Stimulated activated CD8-positive, alpha-beta memory T cell treated with anti-CD3 and anti-CD28 coated beads, Interleukin-4, amount 100 ng/mL, for 24 hours (primary cell): ENCODE data around the gene STN1.

Experiments
- DNase-seq: peaks from one replicate; pipeline ENCODE4 v3.0.0-alpha.2; 2020; ENCODE audit warnings: low read depth

The STN1 gene

GRCh38 chr10:103894441-103894864 is 23.5 kb downstream of the STN1 start:
- no peak for DNase-seq

- DNase-seq = no peak
These were observed 24.2 kb downstream of the STN1 start for GRCh38 chr10:103893817-103894216.

GRCh38 chr10:103892181-103892580 is 25.8 kb downstream of the STN1 start:
- DNase-seq = no peak

- DNase-seq = no peak
These were observed 27.3 kb downstream of the STN1 start for GRCh38 chr10:103890688-103891087.

- no peak for DNase-seq
These were observed 27.8 kb downstream of the STN1 start for GRCh38 chr10:103890194-103890658.

- DNase-seq = no peak
These were observed 28.8 kb downstream of the STN1 start for GRCh38 chr10:103889121-103889720.

- no peak for DNase-seq
These were observed 29.7 kb downstream of the STN1 start for GRCh38 chr10:103888113-103888841.

GRCh38 chr10:103885617-103886016 is 32.4 kb downstream of the STN1 start:
- DNase-seq = no peak

- no peak for DNase-seq
These were observed 33.3 kb downstream of the STN1 start for GRCh38 chr10:103884681-103885139.

GRCh38 chr10:103882285-103883007 is 35.5 kb downstream of the STN1 start:
- DNase-seq = no peak

GRCh38 chr10:103881416-103882284 is 36.3 kb downstream of the STN1 start:
- DNase-seq = no peak

GRCh38 chr10:103879831-103880230 is 38.2 kb downstream of the STN1 start:
- no peak for DNase-seq

GRCh38 chr10:103879409-103879808 is 38.6 kb downstream of the STN1 start:
- DNase-seq = no peak

GRCh38 chr10:103877861-103878260 is 40.1 kb downstream of the STN1 start:
- DNase-seq = no peak

- DNase-seq = no peak
These were observed 41.8 kb downstream of the STN1 start for GRCh38 chr10:103876155-103876554.

GRCh38 chr10:103874730-103875129 is 43.3 kb downstream of the STN1 start:
- no peak for DNase-seq

- DNase-seq = no peak
These were observed 45.6 kb downstream of the STN1 start for GRCh38 chr10:103872137-103872931.

- no peak for DNase-seq
These were observed 47.0 kb downstream of the STN1 start for GRCh38 chr10:103871006-103871405.

- no peak for DNase-seq
These were observed 47.5 kb downstream of the STN1 start for GRCh38 chr10:103870516-103870915.

GRCh38 chr10:103869336-103869735 is 48.6 kb downstream of the STN1 start:
- DNase-seq = no peak

GRCh38 chr10:103868200-103868599 is 49.8 kb downstream of the STN1 start:
- DNase-seq = no peak
